ENCODE data around the gene RNLS. TPM values are rescaled to one million over a fixed set of nuclear protein-coding genes. Genes with fewer than 3 reads are reported as not detected.

The RNLS gene
- total and polyA plus RNA-seq, 2 of the 8 experiments (the other 6 are each of a cell fraction or from before 2014, with no cell fraction given), result 7.5 to 12.7 TPM

DNA sequence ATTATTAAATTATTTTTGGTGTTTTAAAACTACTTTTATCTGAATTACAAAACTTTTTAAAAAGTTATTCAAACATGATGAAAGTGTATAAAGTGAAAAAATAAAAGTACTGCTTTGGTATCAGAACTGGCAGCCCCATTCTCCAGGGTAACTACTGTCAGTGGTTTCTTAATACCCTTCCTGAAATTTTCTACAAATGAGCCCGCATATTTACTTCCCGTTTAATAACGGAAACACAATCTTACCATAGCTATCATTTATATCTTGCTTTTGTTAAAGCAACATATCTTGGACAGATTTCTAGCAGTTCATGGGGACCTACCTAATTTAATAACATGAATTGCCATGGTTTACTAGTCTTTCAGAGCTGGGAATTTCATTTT is 249.9 kb downstream of the RNLS start:
- no peak for FAIRE-seq
- H4K5ac ChIP-seq (ENCODE audit: insufficient read length, low read depth, low read length), result no peak overlapping the region
- TF ChIP-seq E2F6 (IDR thresholded peaks at IDR 0.05) (no peak), MAFK (IDR thresholded peaks at IDR 0.05; ENCODE audit: low read depth, low read length) (no peak), SRF (IDR thresholded peaks at IDR 0.05; ENCODE audit: low read depth, low read length) (no peak), ATF3 (IDR thresholded peaks at IDR 0.05; ENCODE audit: insufficient read depth, low read depth, low read length) (no peak), CTBP2 (IDR thresholded peaks at IDR 0.05; ENCODE audit: borderline replicate concordance, insufficient read depth, insufficient read length, low read length) (no peak), CHD2 (IDR thresholded peaks at IDR 0.05; ENCODE audit: low read length) (no peak), SUZ12 (IDR thresholded peaks at IDR 0.05; ENCODE audit: low read length) (no peak), RNF2 (IDR thresholded peaks at IDR 0.05; ENCODE audit: borderline replicate concordance, low read depth, low read length, missing control alignments, poor library complexity, severe bottlenecking) (no peak), BCL11A (IDR thresholded peaks at IDR 0.05; ENCODE audit: low read depth in 2 of 2, low read length in 2 of 2) (no peak), POU5F1 (IDR thresholded peaks at IDR 0.05; ENCODE audit: low read depth, low read length) (no peak), KDM4A (IDR thresholded peaks at IDR 0.05; ENCODE audit: low read depth, low read length, severe bottlenecking) (no peak), ZNF274 (IDR thresholded peaks at IDR 0.05; ENCODE audit: borderline replicate concordance, extremely low read depth, low read length) (no peak)

More for the DNA sequence above, 249.9 kb downstream of the RNLS start:
- Histone ChIP-seq H3K14ac (ENCODE audit: insufficient read length) (no peak overlapping the region), H4K91ac (replicated peaks; ENCODE audit: insufficient read length, low read length) (no peak overlapping the region), H3K18ac (ENCODE audit: extremely low read depth, low read length) (no peak overlapping the region), H3K9me3 (ENCODE audit: insufficient read depth in 2 of 2, low read depth in 1 of 2, low read length in 1 of 2) (no peaks in the 10 kb centered on the region), H4K8ac (ENCODE audit: extremely low read depth, insufficient read depth, low read length) (no peak overlapping the region), H3K4me1 (replicated peaks in 1 of 4; ENCODE audit: control insufficient read depth in 3 of 4, insufficient read depth in 4 of 4, low read length in 3 of 4) (peaks cover 0 to 4% (median 0%) of the 10 kb centered on the region in 4 experiments; a peak in 1 of 7 replicates), H3K27ac (ENCODE audit: low read depth, low read length) (no peak overlapping the region), H2BK5ac (ENCODE audit: low read depth, low read length) (no peak overlapping the region), H3K4ac (replicated peaks; ENCODE audit: insufficient read length, low read depth, low read length) (no peak overlapping the region), H4K20me1 (replicated peaks in 1 of 2; ENCODE audit: control insufficient read depth in 1 of 2, insufficient read depth in 2 of 2, low read length in 2 of 2) (no peaks in the 10 kb centered on the region), H3K79me1 (ENCODE audit: low read depth, low read length) (no peaks in the 10 kb centered on the region), H3K79me2 (ENCODE audit: control insufficient read depth in 1 of 2, insufficient read depth in 2 of 2, low read length in 2 of 2) (no peaks in the 10 kb centered on the region), H2AFZ (ENCODE audit: low read length) (no peak overlapping the region), H3K56ac (replicated peaks; ENCODE audit: insufficient read length, low read depth, low read length) (no peak overlapping the region), H3K4me2 (ENCODE audit: insufficient read depth in 1 of 2, low read depth in 2 of 2, low read length in 2 of 2) (no peak overlapping the region), H3K4me3 (ENCODE audit: extremely low read depth in 1 of 4, insufficient read depth in 2 of 4, low read depth in 3 of 4, low read length in 4 of 4) (no peak overlapping the region), H2AK5ac (ENCODE audit: low read depth, low read length) (no peak overlapping the region), H3K36me3 (ENCODE audit: control insufficient read depth in 2 of 4, insufficient read depth in 4 of 4, low read length in 3 of 4) (no peaks in the 10 kb centered on the region), H3K27me3 (replicated peaks in 1 of 4; ENCODE audit: control insufficient read depth in 3 of 4, extremely low read depth in 1 of 4, insufficient read depth in 3 of 4, low read length in 3 of 4) (no peaks in the 10 kb centered on the region), H2BK15ac (ENCODE audit: low read length) (no peak overlapping the region), H2BK12ac (ENCODE audit: low read depth, low read length) (no peak overlapping the region), H3K23ac (ENCODE audit: insufficient read length) (no peak overlapping the region), H2BK120ac (replicated peaks; ENCODE audit: low read depth, low read length) (no peak overlapping the region), H2BK20ac (ENCODE audit: low read length) (no peak overlapping the region), H3K9ac (replicated peaks in 1 of 4; ENCODE audit: extremely low read depth in 1 of 4, low read depth in 3 of 4, low read length in 3 of 4) (peak overlapping the region in 1 of 4 experiments; percentile 34; a peak in 1 of 7 replicates), H3K23me2 (ENCODE audit: low read depth, low read length) (no peaks in the 10 kb centered on the region)
- ChIA-PET CTCF (ENCODE audit: partially characterized antibody) (interaction anchor here (0.6 to 1.1 kb wide), 2 partner anchors 69 to 477 kb away, joined by 3 read pairs; no protein-coding TSS in a partner anchor), POLR2A (ENCODE audit: partially characterized antibody) (no interaction called here)
- 96% methylated on average over 3 of the region's 3 CpGs; no CpG with 5 or more reads in 1 of the 2 experiments for WGBS, 2 experiments (ENCODE audit: extremely low coverage in 1 of 2, insufficient coverage in 1 of 2, insufficient read length in 1 of 2, insufficient replicate concordance in 2 of 2, low coverage in 1 of 2, low lambda C conversion rate in 2 of 2, missing lambda C conversion rate in 1 of 2)
- no peak for DNase-seq (ENCODE audit: low read depth in 1 of 2, low spot score in 2 of 2)
